ENCODE results near the gene DNAJB4.
"Not testable (repeated sequence)": the region's sequence is repeated elsewhere in the genome, so short reads cannot be mapped to it uniquely, and the experiment has no call there.

Gene DNAJB4

DNA sequence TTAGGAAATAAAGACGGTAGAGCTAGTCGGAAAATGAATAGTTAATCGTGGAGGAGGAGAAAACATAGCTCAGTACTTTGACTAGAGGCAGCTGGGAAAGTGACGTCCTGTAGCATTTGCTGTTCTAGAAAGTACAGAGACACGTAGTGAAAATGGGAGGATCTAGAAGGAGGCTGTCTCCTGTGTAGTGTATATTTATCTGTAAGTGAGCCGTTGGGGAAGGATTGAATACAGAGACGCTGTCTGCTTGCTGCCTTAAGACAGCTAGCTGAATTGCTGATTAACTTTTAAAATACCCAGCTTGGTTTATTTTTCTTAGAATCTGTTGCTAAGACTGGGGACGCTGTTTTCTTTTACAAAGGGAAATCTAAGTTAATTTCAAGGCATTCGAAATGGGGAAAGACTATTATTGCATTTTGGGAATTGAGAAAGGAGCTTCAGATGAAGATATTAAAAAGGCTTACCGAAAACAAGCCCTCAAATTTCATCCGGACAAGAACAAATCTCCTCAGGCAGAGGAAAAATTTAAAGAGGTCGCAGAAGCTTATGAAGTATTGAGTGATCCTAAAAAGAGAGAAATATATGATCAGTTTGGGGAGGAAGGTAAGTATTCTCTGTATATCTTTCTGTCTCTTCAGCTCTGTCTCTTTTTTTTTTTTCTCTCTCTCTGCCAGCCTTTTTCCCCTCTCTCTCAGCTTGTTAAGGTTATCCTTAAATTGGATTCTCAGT lies at the start of gene DNAJB4:
TSS of gene DNAJB4 (plus strand) at position 221 of the 729 bp plus-strand sequence. CDS start at position 393, 172 bp downstream.
- DNase-seq = peak; percentile 67

DNA sequence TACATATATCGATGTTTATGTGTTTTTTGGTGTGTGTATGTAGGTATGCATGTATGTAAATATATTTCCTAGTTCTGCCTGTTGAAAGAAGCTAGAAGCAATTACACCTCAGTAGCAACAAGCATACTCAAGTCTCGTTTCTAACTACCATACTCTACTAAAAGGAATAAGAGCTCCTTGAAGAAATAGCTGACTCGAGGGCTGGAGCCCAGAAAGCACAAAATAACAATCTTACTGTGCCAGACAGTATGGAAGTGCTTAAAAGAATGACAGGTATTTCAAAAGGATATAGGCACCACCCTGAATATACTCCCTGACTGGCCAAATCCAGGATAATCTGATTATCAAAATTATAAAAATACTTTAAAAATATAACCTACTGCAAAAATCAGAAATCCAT lies 49.0 kb upstream of the DNAJB4 start:
- no peak for DNase-seq

DNA sequence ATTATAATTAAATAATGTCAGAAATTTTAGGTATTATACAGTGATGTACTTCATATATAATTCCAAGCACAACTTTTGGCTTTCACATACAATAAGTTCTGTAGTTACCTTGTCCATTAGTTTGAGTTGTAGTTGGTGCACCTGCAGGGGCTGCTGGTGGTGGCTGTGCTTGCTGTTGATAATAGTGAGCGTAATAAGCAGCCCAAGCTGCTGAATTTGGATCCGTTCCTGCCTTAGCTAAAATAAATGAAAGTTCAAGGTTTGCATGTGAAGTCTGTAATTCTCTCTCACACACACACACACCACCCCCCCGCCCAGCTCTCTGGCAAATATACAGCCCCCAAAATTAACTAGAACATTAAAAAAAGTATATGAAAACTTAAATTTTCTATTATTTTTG lies 48.3 kb upstream of the DNAJB4 start:
- DNase-seq = no peak

DNA sequence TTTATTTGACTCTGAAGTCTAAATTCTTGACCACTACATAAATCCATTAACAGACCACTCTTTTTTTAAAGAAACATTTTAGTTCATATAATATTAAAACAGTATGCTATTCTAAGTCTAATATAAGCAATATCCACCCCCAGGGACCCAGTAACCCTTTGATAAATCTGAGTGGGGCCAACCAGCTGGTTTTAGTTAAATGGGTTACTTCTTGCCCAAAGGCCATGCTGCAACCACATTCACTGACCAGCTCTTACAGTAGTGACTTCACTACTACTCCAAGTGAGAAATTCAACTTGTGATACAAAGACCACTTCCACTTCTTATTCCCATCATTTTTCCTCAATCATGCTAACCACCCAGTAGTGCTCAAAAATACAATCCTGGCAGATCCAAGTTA lies 46.3 kb upstream of the DNAJB4 start:
- no peak for DNase-seq

DNA sequence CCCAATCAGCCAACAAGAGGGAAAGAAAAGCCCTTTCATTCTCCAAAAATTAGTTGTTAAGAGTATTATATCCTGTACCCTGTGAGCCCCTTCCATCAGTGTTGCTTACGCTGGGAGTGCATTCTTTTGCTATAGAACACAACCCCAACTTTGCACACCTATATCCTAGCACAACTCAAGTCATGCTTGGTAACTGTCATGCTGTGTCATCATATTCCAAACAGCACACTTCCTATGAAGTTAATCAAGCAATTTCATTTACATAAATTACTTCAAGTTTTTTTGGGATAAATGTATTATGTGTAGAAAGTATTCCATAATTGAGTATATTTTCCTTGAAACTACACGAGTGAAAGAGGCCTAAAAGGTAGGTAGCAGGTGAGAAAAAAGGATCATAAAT lies 45.9 kb upstream of the DNAJB4 start:
- no peak for DNase-seq

DNA sequence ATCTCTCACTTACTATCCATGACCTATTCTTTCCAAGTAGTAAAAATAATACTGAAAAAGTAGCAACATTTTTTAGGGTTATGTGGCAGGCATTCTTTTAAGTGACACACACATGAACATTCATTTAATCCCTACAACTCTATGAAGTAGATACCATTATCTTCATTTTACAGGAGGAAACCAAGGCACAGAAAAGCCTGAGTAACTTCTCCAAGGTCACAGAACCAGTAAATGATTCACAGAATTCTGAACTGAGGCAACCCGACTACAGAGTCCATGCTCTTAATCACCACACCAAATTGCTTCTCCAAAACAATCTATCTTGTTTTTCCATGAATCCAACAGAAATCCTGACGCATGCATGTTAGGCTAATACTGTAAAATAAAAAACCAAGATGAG lies 43.3 kb upstream of the DNAJB4 start:
- DNase-seq = no peak

DNA sequence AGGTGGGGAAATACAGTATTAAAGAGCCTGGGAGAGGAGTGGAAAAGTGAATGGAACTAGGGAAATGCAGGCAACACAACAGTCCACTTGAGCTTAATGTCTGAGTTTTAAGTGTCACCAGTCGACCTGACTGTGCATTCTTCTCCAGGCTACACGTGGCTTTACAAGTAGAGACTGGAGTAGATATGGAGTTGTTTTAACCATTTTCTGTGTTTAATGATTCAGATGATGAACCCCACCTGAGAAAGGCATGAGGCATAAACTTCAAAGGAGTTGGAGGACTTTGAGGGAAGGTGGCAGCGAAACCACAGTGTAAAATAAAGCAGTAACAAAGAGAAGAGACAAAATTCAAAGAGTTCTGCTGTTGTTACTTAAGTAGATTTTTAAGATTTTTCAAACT lies 38.4 kb upstream of the DNAJB4 start:
- no peak for DNase-seq

DNA sequence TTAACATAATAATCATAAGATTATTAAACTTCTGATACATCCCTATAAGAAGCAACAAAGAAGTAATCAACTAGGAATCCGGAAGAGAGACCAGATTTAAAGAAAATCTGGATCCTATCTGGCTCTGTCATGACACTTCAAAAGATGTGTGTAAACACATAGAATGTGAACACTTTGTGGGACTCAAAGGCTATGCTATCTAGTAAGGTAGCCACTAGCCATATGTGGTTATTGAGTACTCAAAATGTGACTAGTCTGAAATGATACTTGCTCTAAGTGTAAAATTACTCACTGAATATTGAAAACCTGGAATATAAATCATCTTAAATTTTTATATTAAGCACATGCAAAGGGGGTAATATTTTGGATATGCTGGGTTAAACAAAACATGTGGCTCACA lies 34.5 kb upstream of the DNAJB4 start:
- DNase-seq = no peak

DNA sequence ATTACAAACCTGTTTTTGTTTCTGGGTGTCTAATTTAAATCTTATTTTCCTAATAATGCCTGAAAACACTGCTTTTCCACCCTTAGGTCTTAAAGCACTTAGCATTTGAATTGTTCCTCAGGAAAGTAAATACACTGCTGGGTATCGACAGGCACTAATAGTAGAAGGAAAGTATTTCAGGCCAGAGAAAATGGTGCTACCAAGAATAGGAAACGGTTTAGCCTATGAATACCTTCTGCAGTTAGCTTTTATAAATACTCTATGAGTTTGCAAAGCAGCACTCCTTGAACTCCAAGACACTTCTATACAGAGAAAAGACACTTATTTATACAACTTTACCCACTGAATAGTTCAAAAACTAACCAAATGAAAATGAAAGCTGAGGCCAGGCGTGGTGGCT lies 32.7 kb upstream of the DNAJB4 start:
- DNase-seq = no peak

DNA sequence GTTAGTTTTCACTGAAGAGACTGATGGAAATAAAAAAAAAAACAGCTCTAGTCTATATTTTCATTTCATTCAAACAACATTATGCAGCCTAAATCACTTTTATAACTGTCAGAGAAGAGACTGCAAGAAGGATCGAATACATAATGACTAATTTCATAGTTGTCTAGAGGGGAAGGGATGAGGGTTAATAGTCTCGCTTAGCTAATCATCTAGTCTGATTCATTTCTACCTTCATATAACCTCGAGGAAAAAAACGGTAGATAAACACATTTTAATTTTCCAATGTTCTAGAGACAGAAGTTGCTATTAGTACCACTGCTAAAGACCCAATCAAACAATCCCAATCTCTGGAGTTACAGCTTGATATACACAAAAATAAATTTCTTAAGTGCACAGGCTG lies 29.4 kb upstream of the DNAJB4 start:
- no peak for DNase-seq

DNA sequence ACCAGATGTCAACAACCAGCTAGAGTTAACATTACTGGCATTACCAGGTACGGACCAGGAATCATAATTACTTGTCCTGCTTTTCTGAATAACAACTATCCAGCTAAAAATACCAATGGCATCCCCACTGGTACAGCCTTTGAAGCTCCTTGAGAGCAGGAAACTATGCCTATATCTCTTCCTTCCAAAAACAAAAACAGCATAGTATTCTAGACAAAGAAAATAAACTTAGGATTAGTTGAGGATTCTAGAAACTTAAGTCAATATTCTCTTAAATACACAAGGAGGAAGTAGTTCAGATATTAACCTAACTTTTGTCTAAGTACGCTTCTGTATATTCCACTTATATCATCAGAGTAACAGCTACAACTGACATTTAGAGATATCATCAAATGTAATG lies 28.8 kb upstream of the DNAJB4 start:
- DNase-seq = no peak

DNA sequence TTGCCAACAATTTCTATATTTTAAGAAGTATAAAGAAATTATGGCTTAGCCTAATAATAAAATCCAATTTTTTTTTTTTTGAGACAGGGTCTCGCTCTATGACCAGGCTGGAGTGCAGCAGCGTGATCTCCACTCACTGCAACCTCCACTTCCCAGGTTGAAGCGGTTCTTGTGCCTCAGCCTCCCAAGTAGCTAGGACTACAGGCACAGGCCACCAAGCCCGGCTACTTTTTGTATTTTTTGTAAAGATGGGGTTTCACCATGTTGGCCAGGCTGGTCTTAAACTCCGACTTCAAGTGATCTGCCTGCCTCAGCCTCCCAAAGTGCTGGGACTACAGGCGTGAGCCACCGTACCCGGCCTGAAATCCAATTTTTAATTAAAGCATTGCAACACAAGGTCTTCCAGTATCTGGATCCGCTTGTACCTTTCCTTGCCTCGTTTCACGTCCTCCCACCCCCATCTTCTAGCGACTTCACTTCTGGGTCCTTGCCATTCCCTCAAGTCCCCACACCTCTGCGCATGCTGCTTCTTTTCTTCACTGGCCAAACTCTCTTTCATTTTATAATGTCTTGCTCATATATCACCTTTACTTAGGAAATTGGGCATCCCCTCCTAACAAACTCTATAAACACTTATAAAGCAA lies 28.2 kb upstream of the DNAJB4 start:
- no peak for DNase-seq

DNA sequence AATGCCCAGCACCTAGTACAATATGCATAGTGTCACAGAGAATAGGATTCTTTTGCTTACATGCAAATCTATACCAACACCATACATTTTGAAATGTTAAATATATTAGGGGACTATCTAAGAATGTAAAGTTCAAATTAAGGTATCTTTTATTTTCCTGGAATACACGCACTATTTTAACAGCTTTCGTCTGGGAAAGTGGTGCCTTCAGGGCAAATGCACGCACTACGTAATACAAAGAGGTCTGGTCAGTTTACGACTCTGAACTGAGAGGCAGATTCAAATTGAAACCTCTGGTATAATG lies 26.8 kb upstream of the DNAJB4 start:
- no peak for DNase-seq

DNA sequence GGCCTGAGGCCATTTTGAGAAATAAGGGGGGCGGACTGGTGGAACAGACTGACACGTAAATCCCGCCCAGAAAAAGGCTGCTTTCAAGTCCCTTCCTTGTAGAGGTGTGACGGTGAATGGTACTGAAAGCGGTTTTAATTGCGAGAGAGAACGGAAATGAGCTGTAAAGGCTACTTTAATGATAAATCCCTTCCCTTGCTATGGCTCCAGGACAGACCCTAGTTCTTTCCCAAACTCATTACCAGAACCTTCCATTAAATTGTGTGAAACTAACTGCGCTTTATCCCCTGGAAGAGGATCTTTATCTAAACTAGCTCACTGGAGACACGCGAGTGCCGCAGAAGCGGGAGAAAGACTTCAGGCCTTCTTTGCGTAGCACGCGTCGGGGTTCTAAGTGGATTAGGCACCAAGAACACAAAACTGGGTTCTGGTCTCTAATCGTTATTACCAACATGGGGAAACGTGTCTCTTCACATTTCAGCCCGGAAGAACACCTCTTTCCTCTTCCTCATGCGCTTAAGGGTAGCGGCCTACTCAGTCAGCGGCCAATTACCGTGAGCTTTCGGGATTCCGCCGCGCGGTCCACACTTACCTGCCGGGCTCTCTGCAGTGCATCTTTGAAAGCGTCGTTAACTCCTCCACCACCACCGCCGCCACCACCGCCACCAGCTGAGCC lies 26.3 kb upstream of the DNAJB4 start:
- DNase-seq = peak; percentile 82

DNA sequence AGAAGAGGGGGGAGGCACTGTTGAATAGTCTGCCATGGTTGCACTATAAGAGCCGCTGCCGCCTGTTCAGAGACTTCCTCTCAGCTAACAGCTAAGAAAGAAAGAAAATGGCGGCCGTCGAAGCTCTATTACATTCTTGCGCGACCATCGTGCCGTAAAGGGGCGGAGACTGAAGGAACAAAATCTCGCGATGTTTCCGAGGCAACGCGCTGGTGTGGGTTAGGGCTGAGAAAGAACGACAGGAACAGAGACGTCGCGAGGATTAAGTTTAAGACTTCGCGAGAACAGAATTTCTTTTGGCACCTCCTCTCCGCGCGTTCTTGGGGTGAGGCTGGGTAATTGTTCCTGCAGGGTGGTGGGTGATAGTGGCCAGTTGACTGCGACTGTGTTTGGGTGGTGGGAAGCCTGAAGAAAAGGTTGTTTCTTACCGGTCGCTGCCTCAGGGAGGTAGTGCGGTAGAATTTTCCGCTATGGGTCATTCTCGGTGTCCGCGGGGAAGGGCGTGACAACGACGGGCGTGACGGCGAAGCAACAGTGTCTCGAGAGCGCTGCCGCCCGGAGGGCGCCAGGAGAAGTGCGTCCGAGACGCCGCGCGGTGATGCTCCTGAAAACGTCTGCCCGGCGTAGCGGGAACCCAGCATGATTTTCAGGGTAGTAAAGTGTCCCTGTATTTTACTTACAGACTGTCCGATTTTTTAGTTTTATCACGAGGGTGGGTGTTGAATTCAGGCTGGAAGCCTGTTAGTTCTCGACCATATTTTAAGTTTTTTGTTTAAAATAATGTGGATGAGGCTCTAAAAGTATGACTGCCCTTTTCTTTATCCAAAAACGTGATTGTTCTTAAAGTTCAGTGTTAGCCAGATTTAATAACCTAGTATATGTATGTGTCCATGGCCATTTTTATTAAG lies 25.5 kb upstream of the DNAJB4 start, which contains the start of gene FUBP1:
TSS of gene FUBP1 (minus strand) at position 104 of the 908 bp plus-strand sequence. CDS start at position 36, 68 bp downstream.
- peak; percentile 94 for DNase-seq

DNA sequence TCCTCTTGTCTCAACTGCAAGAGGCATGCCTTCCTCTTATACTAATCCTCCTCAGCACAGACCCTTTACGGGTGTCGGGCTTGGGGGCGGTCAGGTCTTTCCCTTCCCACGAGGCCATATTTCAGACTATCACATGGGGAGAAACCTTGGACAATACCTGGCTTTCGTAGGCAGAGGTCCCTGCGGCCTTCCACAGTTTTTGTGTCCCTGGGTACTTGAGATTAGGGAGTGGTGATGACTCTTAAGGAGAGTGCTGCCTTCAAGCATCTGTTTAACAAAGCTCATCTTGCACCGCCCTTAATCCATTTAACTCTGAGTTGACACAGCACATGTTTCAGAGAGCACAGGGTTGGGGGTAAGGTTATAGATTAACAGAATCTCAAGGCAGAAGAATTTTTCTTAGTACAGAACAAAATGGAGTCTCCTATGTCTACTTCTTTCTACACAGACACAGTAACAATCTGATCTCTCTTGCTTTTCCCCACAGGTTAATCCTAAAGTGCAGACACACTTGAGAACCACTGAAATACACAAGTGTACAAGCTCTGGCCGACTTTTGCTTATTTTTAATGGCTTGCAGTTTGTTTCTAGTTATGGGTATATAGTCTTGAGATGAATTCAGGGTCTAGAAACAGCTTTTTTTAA lies 21.3 kb upstream of the DNAJB4 start:
- not testable (repeated sequence) for DNase-seq

DNA sequence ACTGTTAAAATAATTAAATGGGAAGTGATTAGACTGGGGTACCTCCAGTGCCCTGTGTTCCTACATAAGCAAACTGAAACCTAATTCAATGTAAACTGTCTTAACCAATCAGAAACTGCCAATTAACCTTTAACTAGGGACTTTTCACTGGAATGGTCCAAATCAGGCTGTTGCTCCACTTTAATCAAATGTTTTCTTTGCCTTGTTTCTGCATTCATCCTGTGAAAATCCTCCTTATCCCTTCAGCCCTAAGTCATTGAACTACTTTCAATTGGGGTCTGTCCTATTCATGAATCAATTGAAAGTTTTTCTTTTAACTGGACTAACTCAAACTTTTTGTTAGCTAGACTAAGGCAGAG lies 20.8 kb upstream of the DNAJB4 start:
- no peak for DNase-seq

DNA sequence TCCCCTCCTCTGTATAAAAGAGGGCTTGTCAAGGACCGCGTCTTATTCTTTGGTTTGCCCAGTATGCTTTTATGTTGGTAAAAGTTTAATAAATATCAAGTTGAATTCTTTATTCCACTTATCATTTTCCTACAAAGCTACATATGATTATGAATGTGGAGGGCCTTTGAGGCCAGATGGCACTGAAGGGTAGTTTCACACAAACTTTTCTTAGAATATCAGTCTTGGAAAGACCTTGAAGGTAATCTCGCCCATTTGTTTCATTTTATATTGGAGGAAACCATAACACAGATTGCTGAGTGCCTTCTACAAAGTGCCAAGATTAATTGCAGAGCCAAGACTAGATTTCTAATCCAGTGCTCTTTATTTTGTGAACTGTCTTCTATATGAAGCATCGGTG lies 20.1 kb upstream of the DNAJB4 start:
- no peak for DNase-seq

DNA sequence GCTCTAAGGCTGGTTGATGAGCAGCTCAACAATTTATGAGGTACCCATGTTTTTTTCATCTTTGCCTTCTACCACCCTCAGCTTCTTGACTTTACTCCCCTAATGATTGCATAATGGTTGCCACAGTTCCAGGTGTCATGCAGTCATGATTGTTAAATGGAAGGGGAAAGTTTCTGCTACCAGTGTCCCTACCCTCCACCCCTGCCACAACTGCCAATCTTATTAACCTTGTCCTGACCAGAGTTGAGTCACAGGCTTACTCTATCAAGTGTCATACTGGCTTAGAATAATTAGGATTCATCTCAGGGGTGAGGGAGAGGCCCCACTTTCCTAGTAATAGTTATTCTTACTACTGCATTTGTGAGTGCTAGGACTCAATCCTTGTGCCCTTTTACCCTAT lies 17.9 kb upstream of the DNAJB4 start:
- DNase-seq = peak; percentile 29

DNA sequence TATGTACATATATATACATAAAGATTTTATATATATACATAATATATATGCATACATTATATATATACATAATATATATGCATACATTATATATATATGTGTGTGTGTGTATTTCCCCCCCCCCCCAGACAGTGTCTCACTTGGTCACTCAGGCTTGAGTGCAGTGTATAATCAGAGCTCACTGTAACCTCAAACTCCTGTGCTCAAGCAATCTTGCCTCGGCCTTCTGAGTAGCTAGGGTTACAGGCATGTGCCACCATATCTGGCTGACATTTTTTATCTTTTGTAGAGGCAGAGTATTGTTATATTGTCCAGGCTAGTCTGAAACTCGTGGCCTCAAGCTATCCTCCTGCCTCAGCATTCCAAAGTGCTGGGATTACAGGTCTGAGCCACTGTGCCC lies 16.8 kb upstream of the DNAJB4 start:
- no peak for DNase-seq

DNA sequence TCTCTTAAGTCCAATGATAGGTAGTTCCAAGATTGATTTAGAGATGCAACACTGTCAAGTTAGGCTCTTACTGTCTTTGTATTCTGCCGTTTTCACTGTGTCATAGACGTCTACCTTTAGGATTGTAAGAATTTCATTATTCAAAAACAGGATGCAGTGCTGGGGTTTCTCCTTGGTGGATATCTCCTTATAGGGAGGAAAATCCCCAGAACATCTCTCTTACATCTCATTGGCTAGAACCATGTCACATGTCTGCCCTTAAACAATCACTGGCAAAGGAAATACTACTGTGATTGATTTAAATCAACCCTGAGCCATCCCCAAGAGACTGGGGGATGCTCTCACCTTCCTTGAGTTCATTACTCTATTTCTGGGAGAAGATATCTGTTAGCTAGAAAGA lies 15.0 kb upstream of the DNAJB4 start:
- no peak for DNase-seq

DNA sequence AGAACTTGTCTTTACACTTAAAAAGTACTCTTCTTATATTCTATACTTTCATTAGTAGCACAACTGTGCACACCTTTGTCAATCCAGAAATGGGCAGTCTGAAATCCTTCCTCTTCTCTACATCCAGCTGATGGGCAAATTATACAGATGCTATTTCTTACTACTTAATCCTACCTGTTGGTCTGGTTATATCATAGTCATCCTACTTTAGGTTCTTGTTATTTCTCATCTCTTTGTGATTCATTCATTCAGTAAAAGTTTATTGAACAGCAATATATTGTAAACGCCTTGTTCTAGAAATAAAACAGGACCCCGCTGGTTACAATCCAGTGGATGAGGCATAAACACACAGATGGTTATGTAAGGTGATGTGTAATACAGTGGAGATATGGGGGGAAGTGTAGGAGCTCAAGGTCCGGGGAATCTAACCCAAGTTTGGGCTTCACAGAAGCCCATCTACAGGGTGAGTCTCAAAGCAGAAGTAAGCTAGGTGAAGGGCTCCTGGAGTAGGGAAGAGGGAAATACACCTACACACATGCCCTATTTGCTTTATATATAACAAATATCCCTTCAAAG lies 14.0 kb upstream of the DNAJB4 start:
- DNase-seq = no peak

All from stimulated activated CD4-positive, alpha-beta T cell treated with anti-CD3 and anti-CD28 coated beads, Interleukin-15, amount 100 ng/mL, for 24 hours (primary cell).